Endothelial cell of hepatic sinusoid (primary cell): ENCODE data around the gene HAGH.
"Not testable (repeated sequence)": the region's sequence is repeated elsewhere in the genome, so short reads cannot be mapped to it uniquely, and the experiment has no call there.

Experiments
- in situ Hi-C: cut with HindIII; loops from 2 replicates; pipeline ENCODE4 v1.10.0; 2017; ENCODE audit warnings: low sequenced_read_pairs

The HAGH gene

GRCh38 chr16:1826691-1827573 is at the start of gene HAGH, which contains the start of gene FAHD1:
HAGH (minus strand) TSS chr16:1826825; CDS start chr16:1826787, 38 bp downstream.
FAHD1 (plus strand) TSS chr16:1827206; CDS start chr16:1827239, 33 bp downstream.
- in situ Hi-C loops, result no loop called here

DNA sequence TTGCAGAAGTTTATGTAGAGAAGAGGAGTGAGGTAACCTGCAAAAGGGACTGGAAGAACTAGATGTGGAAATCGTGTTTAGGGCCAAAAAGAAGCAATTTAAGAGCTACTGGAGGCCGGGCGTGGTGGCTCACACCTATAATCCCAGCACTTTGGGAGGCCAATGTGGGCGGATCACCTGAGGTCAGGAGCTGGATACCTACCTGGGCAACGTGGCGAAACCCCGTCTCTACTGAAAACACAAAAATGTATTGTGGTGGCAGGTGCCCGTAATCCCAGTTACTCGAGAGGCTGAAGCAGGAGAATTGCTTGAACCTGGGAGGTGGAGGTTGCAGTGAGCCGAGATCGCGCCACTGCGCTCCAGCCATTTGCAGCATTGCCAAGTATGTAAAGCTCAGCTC is 49.4 kb upstream of the HAGH start:
- in situ Hi-C loops, result not testable (repeated sequence)

GRCh38 chr16:1874854-1875253 is 48.2 kb upstream of the HAGH start:
- in situ Hi-C loops, result loop anchor here (25.0 kb wide), 1 partner anchor 287 kb away; the partner anchor contains the start of gene TRAF7

DNA sequence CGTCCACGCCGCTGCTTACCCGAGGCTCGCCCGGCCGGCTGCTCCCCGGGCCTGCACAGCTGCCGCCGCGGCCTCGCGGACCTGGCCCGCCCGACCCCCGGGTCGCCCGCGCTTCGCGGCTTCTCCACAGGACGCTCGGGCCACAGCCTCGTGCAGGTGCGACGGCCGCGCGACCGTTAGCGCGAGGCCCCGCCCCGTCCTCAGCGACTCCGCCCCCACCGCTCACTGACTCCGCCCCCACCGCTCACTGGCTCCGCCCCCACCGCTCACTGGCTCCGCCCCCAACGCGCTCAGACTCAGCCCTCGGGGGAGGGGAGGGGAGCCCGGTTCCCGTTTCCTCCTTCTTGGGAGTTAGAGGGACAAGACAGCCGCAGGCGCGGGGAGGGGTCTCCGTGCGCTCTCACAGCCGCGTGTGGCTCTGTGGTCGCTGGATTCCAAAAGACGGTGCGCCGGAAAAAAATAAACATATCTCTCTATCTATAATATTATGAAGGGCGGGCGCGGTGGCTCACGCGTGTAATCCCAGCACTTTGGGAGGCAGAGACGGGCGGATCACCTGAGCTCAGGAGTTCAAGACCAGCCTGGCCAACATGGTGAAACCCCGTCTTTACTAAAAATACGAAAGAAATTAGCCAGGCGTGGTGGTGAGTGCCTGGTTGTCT is 45.5 kb upstream of the HAGH start, which contains the start of gene MEIOB:
MEIOB (minus strand) TSS at position 191 of the 662 bp plus-strand sequence. CDS start 3,989 bp downstream, outside the sequence.
- in situ Hi-C loops, result loop anchor here (25.0 kb wide), 1 partner anchor 290 kb away; the partner anchor contains the start of gene TRAF7

GRCh38 chr16:1870365-1871082 is 43.9 kb upstream of the HAGH start:
- in situ Hi-C loops, result loop anchor here (25.0 kb wide), 1 partner anchor 292 kb away; the partner anchor contains the start of gene TRAF7

DNA sequence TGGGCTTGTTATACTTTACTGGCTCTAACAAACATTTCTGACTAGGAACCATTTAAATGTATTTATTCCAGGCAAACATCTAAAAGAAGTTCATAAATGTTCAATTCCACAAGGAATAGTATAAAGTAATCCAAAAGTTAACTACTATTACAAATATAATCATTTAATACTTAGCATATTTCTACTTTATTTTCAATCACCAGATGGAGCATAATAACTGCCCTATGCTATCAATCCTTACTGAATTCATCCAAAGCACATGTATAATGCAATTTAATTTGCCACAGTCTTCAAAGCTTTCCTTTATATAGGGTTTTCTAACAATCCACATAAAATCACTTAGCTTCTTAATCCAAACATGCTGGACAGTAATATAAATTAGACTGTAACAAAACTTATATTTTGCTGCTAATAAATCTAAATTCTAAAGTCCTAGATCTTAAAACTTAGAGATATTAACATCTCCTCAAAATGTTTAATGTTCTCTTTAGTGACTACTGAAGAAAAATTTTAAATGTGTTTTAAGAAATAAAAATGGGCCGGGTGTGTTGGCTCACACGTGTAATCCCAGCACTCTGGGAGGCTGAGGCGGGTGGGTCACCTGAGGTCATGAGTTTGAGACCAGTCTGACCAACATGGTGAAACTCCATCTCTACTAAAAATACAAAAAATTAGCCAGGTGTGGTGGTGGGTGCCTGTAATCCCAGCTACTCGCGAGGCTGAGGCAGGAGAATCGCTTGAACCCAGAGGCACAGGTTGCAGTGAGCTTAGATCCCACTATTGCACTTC is 39.5 kb upstream of the HAGH start:
- in situ Hi-C loops, result loop anchor here (25.0 kb wide), 1 partner anchor 296 kb away; the partner anchor contains the start of gene TRAF7

- in situ Hi-C loops, result loop anchor here (25.0 kb wide), 1 partner anchor 298 kb away; the partner anchor contains the start of gene TRAF7
Measured at GRCh38 chr16:1863681-1864460, 37.2 kb upstream of the HAGH start.

DNA sequence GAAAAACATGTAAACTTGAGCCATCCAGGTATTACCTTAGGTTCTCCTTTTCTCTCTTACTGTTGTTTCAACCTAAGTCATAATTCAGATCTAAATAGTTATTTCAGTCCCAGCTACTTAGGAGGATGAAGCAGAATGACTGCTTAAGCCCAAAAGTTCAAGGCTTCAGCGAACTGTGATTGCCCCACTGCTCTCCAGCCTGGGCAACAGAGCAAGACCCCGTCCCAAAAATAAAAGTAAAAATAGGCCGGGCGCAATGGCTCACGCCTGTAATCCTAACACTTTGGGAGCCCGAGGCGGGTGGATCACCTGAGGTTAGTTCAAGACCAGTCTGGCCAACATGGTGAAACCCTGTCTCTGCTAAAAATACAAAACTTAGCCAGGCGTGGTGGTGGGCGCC is 35.8 kb upstream of the HAGH start:
- in situ Hi-C loops, result loop anchor here (25.0 kb wide), 1 partner anchor 300 kb away; the partner anchor contains the start of gene TRAF7

DNA sequence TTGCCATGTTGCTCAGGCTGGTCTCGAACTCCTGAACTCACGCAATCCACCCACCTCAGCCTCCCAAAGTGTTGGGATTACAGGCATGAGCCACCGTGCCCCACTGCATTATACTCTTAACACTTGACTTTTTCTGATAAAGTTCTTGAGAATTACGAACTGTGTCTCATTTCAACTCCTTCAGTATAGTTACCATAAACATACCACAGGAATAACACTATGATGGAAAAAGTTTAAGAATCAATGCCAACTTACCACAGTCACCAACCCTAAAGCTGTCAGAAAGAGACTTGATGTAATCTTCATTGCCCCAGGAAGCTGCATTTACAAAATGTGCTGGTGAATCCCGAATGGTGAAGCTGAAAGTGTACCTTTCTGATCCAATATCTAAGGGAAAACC is 35.1 kb upstream of the HAGH start:
- in situ Hi-C loops, result loop anchor here (25.0 kb wide), 1 partner anchor 301 kb away; the partner anchor contains the start of gene TRAF7

DNA sequence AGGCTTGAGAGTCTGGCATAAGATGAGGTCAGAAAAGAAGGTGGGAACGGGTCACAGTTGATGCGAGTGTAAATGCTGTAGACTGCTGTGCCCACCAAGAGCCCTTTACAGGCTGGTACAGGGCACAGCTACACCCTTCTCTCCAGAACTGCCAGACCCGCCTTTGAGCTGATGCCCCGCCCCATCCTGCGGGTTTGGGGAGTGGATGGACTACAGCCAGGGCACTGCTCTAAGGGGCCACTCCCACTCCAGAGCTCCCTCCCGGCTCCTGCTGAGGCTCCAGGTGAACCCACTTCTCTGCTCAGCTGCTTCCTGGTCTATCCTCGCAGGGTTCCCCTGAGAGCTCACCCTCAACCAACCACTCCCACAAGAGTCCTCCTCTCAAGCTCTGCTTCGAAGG is 33.0 kb upstream of the HAGH start:
- in situ Hi-C loops, result loop anchor here (25.0 kb wide), 1 partner anchor 303 kb away; the partner anchor contains the start of gene TRAF7

GRCh38 chr16:1858189-1858865 is 31.7 kb upstream of the HAGH start:
- in situ Hi-C loops, result loop anchor here (25.0 kb wide), 1 partner anchor 304 kb away; the partner anchor contains the start of gene TRAF7

- in situ Hi-C loops, result loop anchor here (25.0 kb wide), 1 partner anchor 305 kb away; the partner anchor contains the start of gene TRAF7
Measured at GRCh38 chr16:1857433-1858097, 30.9 kb upstream of the HAGH start.

DNA sequence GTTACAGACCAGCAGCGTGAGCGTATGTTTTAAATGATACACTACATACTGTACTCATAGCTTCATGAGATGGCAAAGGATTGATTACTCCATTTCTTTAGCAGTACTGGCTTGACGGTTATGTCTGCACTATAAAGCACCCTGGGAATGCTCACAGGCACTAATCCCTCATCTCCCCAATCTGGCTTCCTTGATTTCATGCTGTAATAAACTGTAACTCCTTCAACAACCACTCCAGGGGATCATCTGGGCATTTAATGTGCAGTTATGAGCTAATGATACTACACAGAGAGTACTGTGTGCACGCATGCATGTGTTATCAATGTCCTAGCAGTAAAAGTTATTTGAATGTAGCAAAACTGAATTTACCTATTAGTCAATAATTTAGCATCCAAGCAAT is 25.2 kb upstream of the HAGH start:
- in situ Hi-C loops, result loop anchor here (5.0 to 25.0 kb wide), 2 partner anchors 66 to 311 kb away; partner anchors contain the start of genes HS3ST6 and TRAF7

GRCh38 chr16:1850981-1851380 is 24.4 kb upstream of the HAGH start:
- in situ Hi-C loops, result loop anchor here (5.0 to 25.0 kb wide), 2 partner anchors 66 to 311 kb away; partner anchors contain the start of genes HS3ST6 and TRAF7

- in situ Hi-C loops, result no loop called here
Measured at GRCh38 chr16:1846416-1846815, 19.8 kb upstream of the HAGH start.

DNA sequence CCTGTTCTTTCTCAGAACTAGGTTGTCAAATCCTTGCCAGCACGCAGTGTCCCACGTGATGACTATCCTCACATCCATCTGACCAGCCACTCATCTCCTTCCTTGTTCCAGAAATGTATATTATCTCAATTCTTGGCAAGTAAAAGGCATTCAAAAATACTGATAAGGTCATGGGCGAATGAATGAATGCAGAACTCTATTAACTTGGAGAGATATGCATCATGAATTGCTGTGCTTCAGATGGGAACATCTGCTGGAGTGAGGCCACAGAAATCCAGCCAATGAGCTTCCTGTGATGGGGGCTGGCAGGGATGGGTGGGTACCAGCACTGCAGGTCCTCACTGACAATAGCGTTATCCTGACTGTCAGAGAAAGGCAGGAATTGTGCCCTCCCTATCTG is 19.4 kb upstream of the HAGH start:
- in situ Hi-C loops, result no loop called here

- in situ Hi-C loops, result no loop called here
Measured at GRCh38 chr16:1839554-1839953, 12.9 kb upstream of the HAGH start.
